Ishikawa (cell line): ENCODE data around the gene ATP9B.

ENCODE experiments used
- CEBPB ChIP-seq: IDR thresholded peaks from 2 replicates; pipeline ENCODE4 v1.6.1; 2012
- CREB1 ChIP-seq: IDR thresholded peaks from 2 replicates; pipeline ENCODE4 v1.6.1; 2012; ENCODE audit warnings: low read depth
- EGR1 ChIP-seq: IDR thresholded peaks from 2 replicates; pipeline ENCODE4 v1.6.1; 2012
- EP300 ChIP-seq: IDR thresholded peaks from 2 replicates; pipeline ENCODE4 v1.6.1; 2012; ENCODE audit warnings: borderline replicate concordance
- FOXM1 ChIP-seq: IDR thresholded peaks from 2 replicates; pipeline ENCODE4 v1.6.1; 2012; ENCODE audit warnings: low read depth, borderline replicate concordance
- MAX ChIP-seq: IDR thresholded peaks from 2 replicates; pipeline ENCODE4 v1.6.1; 2012
- NFIC ChIP-seq: IDR thresholded peaks from 2 replicates; pipeline ENCODE4 v1.6.1; 2012
- RAD21 ChIP-seq: IDR thresholded peaks from 2 replicates; pipeline ENCODE4 v1.6.1; 2012; ENCODE audit warnings: low read depth
- REST ChIP-seq: IDR thresholded peaks from 2 replicates; pipeline ENCODE4 v1.6.1; 2012; ENCODE audit warnings: low read depth, mild to moderate bottlenecking
- TAF1 ChIP-seq: IDR thresholded peaks from 2 replicates; pipeline ENCODE4 v1.6.1; 2012; ENCODE audit warnings: low read depth, mild to moderate bottlenecking
- TCF12 ChIP-seq: IDR thresholded peaks from 2 replicates; pipeline ENCODE4 v1.6.1; 2012; ENCODE audit warnings: low read depth
- TEAD4 ChIP-seq: IDR thresholded peaks from 2 replicates; pipeline ENCODE4 v1.6.1; 2012
- USF1 ChIP-seq: IDR thresholded peaks from 2 replicates; pipeline ENCODE4 v1.6.1; 2012
- YY1 ChIP-seq: IDR thresholded peaks from 2 replicates; pipeline ENCODE4 v1.6.1; 2012; ENCODE audit warnings: low read depth
- ZBTB7A ChIP-seq: IDR thresholded peaks from 2 replicates; pipeline ENCODE4 v1.6.1; 2012; ENCODE audit warnings: low read depth

The ATP9B gene

GRCh38 chr18:79246309-79247108, 177.3 kb downstream of the ATP9B start:
- TF ChIP-seq CEBPB (no peak), ZBTB7A (no peak), RAD21 (peak; percentile 84), CREB1 (0 out of 2 replicates have a peak, but pooled peaks have one; percentile 10), REST (no peak), TAF1 (no peak), TCF12 (no peak), MAX (peak; percentile 75), FOXM1 (no peak; the same call in 1 of the 2 replicates), USF1 (0 out of 2 replicates have a peak, but pooled peaks have one; percentile 5), YY1 (peak; percentile 84), NFIC (no peak), TEAD4 (0 out of 2 replicates have a peak, but pooled peaks have one; percentile 19), EP300 (no peak), EGR1 (no peak)

GRCh38 chr18:79248495-79249060, 179.4 kb downstream of the ATP9B start:
- TF ChIP-seq EGR1 (no peak), MAX (no peak), USF1 (no peak), CREB1 (no peak), RAD21 (no peak), CEBPB (no peak), REST (no peak), FOXM1 (no peak), TEAD4 (no peak), NFIC (no peak), ZBTB7A (no peak), TCF12 (no peak), EP300 (no peak)

GRCh38 chr18:79250301-79250981, 181.2 kb downstream of the ATP9B start:
- TF ChIP-seq MAX, result no peak
- TF ChIP-seq ZBTB7A, result no peak
- no peak for TF ChIP-seq RAD21
- no peak for TF ChIP-seq CREB1
- no peak for TF ChIP-seq NFIC
- no peak for TF ChIP-seq REST
- TF ChIP-seq TCF12, result no peak
- TF ChIP-seq USF1, result no peak
- no peak for TF ChIP-seq CEBPB
- no peak for TF ChIP-seq TEAD4
- no peak for TF ChIP-seq YY1
